Endothelial cell of umbilical vein (primary cell): Measurements from ENCODE around the gene C11orf65. TPM values are rescaled to one million over a fixed set of nuclear protein-coding genes. Genes with fewer than 3 reads are reported as not detected.

Experiments
- BruUV-seq: library from RNA; stranded (reverse); fragments of 400-500 nt; replicated peaks from 2 replicates; lab custom pipeline; 2021; lab: Mats Ljungman, UMichigan
- CTCF ChIA-PET: fragments of 300-600, 350-600 bp; sonication (Branson Sonifier 250); formaldehyde crosslinking; loops from one replicate; lab custom pipeline; 2021; ENCODE audit warnings: antibody characterized with exemption, inconsistent platforms; lab: Charles Lee
- POLR2A ChIA-PET: fragments of 300-600, 350-600 bp; sonication (Branson Sonifier 250); formaldehyde crosslinking; loops from one replicate; lab custom pipeline; 2021; ENCODE audit warnings: antibody characterized with exemption, inconsistent platforms; lab: Charles Lee
- DNase-seq: peaks from one replicate; pipeline ENCODE4 v3.0.0-alpha.2; 2011; ENCODE audit warnings: low read depth, low spot score
- FAIRE-seq: peaks from 2 replicates; lab custom pipeline; 2011; peaks lifted over from hg19 to GRCh38; lab: Jason Lieb, UNC
- H2AFZ ChIP-seq: 2 replicates; pipeline ENCODE4 v1.6.0; 2012; ENCODE audit warnings: low read depth, low read length, control low read depth, inconsistent platforms
- H3K27ac ChIP-seq: 2 replicates; pipeline ENCODE4 v1.5.1; 2011; ENCODE audit warnings: low read depth, mild to moderate bottlenecking, control low read depth, low read length, moderate library complexity; ENCODE audit not compliant: insufficient read depth
- H3K27me3 ChIP-seq, 2 experiments: 2 replicates each; pipeline versions ENCODE4 v1.6.0 to v1.6.1; 2011; ENCODE audit warnings: low read length in 2 of 2, mixed read lengths in 1 of 2; ENCODE audit not compliant: control insufficient read depth in 2 of 2, insufficient read depth in 2 of 2
- H3K36me3 ChIP-seq, 2 experiments: 2 replicates in 1 of 2; 3 replicates in 1 of 2; pipeline ENCODE4 v1.5.1; 2011; ENCODE audit warnings: low read length in 2 of 2, mild to moderate bottlenecking in 1 of 2, moderate library complexity in 1 of 2; ENCODE audit not compliant: control insufficient read depth in 2 of 2, insufficient read depth in 2 of 2; ENCODE audit errors: extremely low read depth in 1 of 2
- H3K4me1 ChIP-seq: 3 replicates; pipeline ENCODE4 v1.5.1; 2011; ENCODE audit warnings: mild to moderate bottlenecking, low read length; ENCODE audit not compliant: control insufficient read depth, insufficient read depth; ENCODE audit errors: extremely low read depth
- H3K4me2 ChIP-seq: 2 replicates; pipeline ENCODE4 v1.6.1; 2011; ENCODE audit warnings: low read length, control low read depth, mixed read lengths; ENCODE audit not compliant: insufficient read depth
- H3K4me3 ChIP-seq, 3 experiments: fragments of 200-600 bp in 1 of 3; sonication (generic), shearing (Covaris generic) in 1 of 3; replicated peaks in 1 of 3; 2 replicates each; pipeline ENCODE4 v1.5.1; 2011 to 2016; ENCODE audit warnings: control low read depth in 3 of 3, low read length in 3 of 3, mild to moderate bottlenecking in 2 of 3, inconsistent platforms in 1 of 3, low read depth in 1 of 3, moderate library complexity in 1 of 3; ENCODE audit not compliant: insufficient read depth in 1 of 3
- H3K79me2 ChIP-seq: 2 replicates; pipeline ENCODE4 v1.6.0; 2012; ENCODE audit warnings: low read length, inconsistent platforms; ENCODE audit not compliant: control insufficient read depth, insufficient read depth
- H3K9ac ChIP-seq: replicated peaks from 2 replicates; pipeline ENCODE3; 2011; ENCODE audit warnings: low read length, control low read depth; ENCODE audit not compliant: insufficient read depth; ENCODE audit errors: extremely low read depth
- H3K9me1 ChIP-seq: replicated peaks from 3 replicates; pipeline ENCODE4 v1.6.0; 2011; ENCODE audit warnings: mild to moderate bottlenecking, low read length; ENCODE audit not compliant: control insufficient read depth, insufficient read depth; ENCODE audit errors: extremely low read depth
- H3K9me3 ChIP-seq: replicated peaks from 2 replicates; pipeline ENCODE4 v1.5.1; 2012; ENCODE audit warnings: low read length, inconsistent platforms; ENCODE audit not compliant: control insufficient read depth, insufficient read depth
- H4K20me1 ChIP-seq: replicated peaks from 2 replicates; pipeline ENCODE3; 2011; ENCODE audit warnings: mild to moderate bottlenecking, low read length; ENCODE audit not compliant: control insufficient read depth, insufficient read depth; ENCODE audit errors: extremely low read depth
- EZH2 ChIP-seq: IDR thresholded peaks from 2 replicates; pipeline ENCODE4 v1.6.1; 2012; ENCODE audit warnings: borderline replicate concordance, low read depth, mild to moderate bottlenecking, moderate library complexity, low read length, inconsistent platforms; ENCODE audit not compliant: severe bottlenecking
- FOS ChIP-seq: IDR thresholded peaks from 2 replicates; pipeline ENCODE4 v1.6.1; 2011; ENCODE audit warnings: mild to moderate bottlenecking, low read length, moderate library complexity, borderline replicate concordance; ENCODE audit not compliant: insufficient read depth
- GATA2 ChIP-seq: IDR thresholded peaks from 2 replicates; pipeline ENCODE4 v1.7.0; 2011; ENCODE audit warnings: low read depth, mild to moderate bottlenecking, moderate library complexity, mixed read lengths, low read length; ENCODE audit not compliant: insufficient read length, insufficient read depth
- JUN ChIP-seq: IDR thresholded peaks from 2 replicates; pipeline ENCODE4 v1.6.1; 2011; ENCODE audit warnings: borderline replicate concordance, low read depth; ENCODE audit not compliant: insufficient read length, insufficient read depth
- MYC ChIP-seq: IDR thresholded peaks from one replicate; pipeline ENCODE4 v1.6.1; 2011; ENCODE audit warnings: mild to moderate bottlenecking, low read depth, low read length
- POLR2A ChIP-seq: IDR thresholded peaks from 2 replicates; pipeline ENCODE4 v1.6.1; 2012; ENCODE audit warnings: low read depth, mild to moderate bottlenecking, control low read depth, low read length
- POLR2AphosphoS5 ChIP-seq: IDR thresholded peaks from 2 replicates; pipeline ENCODE4 v1.6.1; 2012; ENCODE audit warnings: low read depth, mild to moderate bottlenecking, control low read depth, low read length, moderate library complexity; ENCODE audit not compliant: insufficient read depth
- dilution Hi-C: fragments of 300-500 bp; cut with MboI; formaldehyde crosslinking; loops from one replicate; pipeline ENCODE4 v1.15.0; 2019; ENCODE audit warnings: low sequenced_read_pairs; ENCODE audit not compliant: extremely low pct_ligation_motif_present
- intact Hi-C: fragments of 100-400 bp; cut with micrococcal nuclease; formaldehyde crosslinking; loops from one replicate; pipeline ENCODE4 v1.10.0; 2022
- polyA plus RNA-seq, 4 experiments: library from polyadenylated mRNA; depleted of rRNA in 3 of 4; stranded (reverse) in 3 of 4; unstranded in 1 of 4; fragments of >200 nt; gene quantifications; 2 replicates each; pipeline versions ENCODE4 v1.2.1 to v1.2.3, GENCODE V29; 2011 to 2012; ENCODE audit warnings: missing spikeins in 1 of 4
- total RNA-seq: library from RNA; stranded (reverse); gene quantifications from 2 replicates; pipeline ENCODE4 v1.2.3, GENCODE V29; 2021
- TF ChIP-seq, protein P1 (sequence below), 2 donors: IDR thresholded peaks; 1 replicate in 1 of 2; 2 replicates in 1 of 2; pipeline ENCODE4 v1.5.1; 2011; ENCODE audit warnings: low read length in 2 of 2, mild to moderate bottlenecking in 2 of 2, moderate library complexity in 2 of 2, control low read depth in 1 of 2, inconsistent platforms in 1 of 2, low read depth in 1 of 2; ENCODE audit not compliant: insufficient read depth in 1 of 2; ENCODE audit errors: extremely low read depth in 1 of 2
- TF ChIP-seq, protein P2 (sequence below): IDR thresholded peaks from 2 replicates; pipeline ENCODE4 v1.6.1; 2011; ENCODE audit not compliant: insufficient read depth, insufficient read length

Gene C11orf65
- total and polyA plus RNA-seq, 2 donors (not counting 3 experiments of a cell fraction or from before 2014, with no cell fraction given) = not detected

DNA sequence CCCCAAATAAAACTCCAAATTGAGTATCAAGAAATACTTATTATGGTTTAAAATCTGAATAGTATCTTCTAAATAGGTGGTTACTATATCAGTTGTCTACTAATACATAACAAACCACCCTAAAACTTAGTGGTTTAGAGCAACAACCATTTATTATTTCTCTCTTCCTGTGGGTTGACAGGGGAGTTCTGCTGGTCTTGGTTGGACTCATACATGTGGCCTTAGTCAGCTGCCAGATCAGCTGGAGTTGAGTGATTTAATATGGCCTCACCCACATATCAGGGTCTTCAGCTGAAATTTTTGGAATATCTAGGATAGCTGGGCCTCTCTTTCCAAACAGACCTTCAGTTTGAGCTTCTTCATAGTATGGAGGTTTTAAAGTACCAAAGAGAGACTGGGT lies 34.5 kb downstream of the C11orf65 start:
- dilution Hi-C loops = no loop called here
- Histone ChIP-seq H3K9me3 (no peaks in the 10 kb centered on the region), H3K79me2 (no peaks in the 10 kb centered on the region), H3K27me3 (no peaks in the 10 kb centered on the region), H4K20me1 (no peaks in the 10 kb centered on the region), H3K9me1 (no peaks in the 10 kb centered on the region), H3K4me1 (no peaks in the 10 kb centered on the region), H3K4me2 (no peak overlapping the region), H2AFZ (no peak overlapping the region), H3K27ac (no peak overlapping the region), H3K4me3 (no peak overlapping the region), H3K36me3 (no peaks in the 10 kb centered on the region), H3K9ac (no peak overlapping the region)
- intact Hi-C loops = no loop called here
- POLR2A ChIA-PET = no interaction called here
- FAIRE-seq = no peak
- CTCF ChIA-PET = no interaction called here
- no peak for DNase-seq
- TF ChIP-seq EZH2 (no peak), POLR2A (no peak), POLR2AphosphoS5 (no peak), JUN (no peak), MYC (no peak), FOS (no peak), GATA2 (no peak)
- TF ChIP-seq, protein P1, sequence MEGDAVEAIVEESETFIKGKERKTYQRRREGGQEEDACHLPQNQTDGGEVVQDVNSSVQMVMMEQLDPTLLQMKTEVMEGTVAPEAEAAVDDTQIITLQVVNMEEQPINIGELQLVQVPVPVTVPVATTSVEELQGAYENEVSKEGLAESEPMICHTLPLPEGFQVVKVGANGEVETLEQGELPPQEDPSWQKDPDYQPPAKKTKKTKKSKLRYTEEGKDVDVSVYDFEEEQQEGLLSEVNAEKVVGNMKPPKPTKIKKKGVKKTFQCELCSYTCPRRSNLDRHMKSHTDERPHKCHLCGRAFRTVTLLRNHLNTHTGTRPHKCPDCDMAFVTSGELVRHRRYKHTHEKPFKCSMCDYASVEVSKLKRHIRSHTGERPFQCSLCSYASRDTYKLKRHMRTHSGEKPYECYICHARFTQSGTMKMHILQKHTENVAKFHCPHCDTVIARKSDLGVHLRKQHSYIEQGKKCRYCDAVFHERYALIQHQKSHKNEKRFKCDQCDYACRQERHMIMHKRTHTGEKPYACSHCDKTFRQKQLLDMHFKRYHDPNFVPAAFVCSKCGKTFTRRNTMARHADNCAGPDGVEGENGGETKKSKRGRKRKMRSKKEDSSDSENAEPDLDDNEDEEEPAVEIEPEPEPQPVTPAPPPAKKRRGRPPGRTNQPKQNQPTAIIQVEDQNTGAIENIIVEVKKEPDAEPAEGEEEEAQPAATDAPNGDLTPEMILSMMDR (IDR thresholded peaks at IDR 0.05; ENCODE audit: extremely low read depth in 1 of 2, insufficient read depth in 1 of 2, low read depth in 1 of 2, low read length in 2 of 2) = no peak
- TF ChIP-seq, protein P2, sequence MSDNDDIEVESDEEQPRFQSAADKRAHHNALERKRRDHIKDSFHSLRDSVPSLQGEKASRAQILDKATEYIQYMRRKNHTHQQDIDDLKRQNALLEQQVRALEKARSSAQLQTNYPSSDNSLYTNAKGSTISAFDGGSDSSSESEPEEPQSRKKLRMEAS = no peak
- no TSS peak for BruUV-seq
